HS-5 (cell line): ENCODE data around the gene RIPOR3.
"Not testable (repeated sequence)": the region's sequence is repeated elsewhere in the genome, so short reads cannot be mapped to it uniquely, and the experiment has no call there.

Experiments
- DNase-seq: peaks from one replicate; pipeline ENCODE4 v3.0.0-alpha.2; 2012; ENCODE audit warnings: low read depth

Gene RIPOR3

DNA sequence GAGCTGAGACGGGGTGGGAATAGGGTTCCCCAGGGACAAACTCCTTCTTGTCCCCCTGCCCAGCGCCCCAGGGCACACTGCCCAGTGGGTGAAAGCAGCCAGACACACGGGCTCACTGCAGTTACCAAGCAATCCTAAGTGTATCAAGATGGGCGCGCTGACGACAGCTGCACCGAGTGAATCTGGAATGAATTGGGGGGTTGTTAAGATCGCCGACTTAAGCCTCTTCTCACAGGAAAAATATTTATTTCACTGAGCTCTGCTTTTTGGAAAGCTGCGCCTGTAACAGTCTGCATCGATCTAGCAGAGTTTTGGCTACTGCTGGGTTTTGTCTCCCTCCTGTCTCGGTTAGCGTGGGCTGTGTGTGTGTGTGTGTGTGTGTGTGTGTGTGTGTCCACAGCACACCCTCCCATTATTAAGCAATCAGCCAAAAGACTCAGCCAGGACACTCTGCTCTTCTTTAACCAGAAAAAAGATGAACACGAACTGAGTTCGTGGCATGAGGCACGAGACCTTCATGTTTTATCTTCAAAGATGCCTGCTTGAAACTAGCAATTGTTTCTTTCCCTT lies 35.9 kb downstream of the RIPOR3 start:
- no peak for DNase-seq

GRCh38 chr20:50654904-50655303 lies 36.4 kb downstream of the RIPOR3 start:
- DNase-seq = no peak

DNA sequence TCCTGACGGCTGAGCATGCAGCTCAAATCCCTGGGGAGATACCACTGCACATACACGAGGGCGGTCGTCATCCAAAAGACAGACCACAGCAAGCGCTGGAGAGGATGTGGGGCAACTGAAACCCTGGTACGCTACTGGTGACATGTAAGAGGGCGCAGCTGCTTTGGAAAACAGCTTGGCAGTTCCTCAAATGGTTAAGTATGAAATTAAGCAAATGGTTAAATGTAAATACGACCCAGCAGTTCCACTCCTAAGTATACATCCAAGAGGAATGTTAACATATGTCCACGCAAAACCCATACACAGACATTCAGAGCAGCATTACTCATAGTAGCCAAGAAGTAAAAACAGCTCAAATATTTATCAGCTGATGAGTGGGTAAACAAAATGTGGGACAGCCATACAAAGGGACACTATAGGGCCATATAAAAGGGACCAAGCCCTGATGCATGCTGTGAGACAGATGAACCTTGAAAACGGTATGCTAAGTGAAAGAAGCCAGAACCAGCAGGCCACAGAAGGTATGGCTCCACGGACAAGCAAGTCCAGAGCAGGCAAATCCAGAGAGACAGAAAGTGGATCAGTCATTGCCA lies 38.5 kb downstream of the RIPOR3 start:
- DNase-seq = no peak

GRCh38 chr20:50651676-50652075 lies 39.7 kb downstream of the RIPOR3 start:
- DNase-seq = no peak

- no peak for DNase-seq
Observed at GRCh38 chr20:50649590-50649989, 41.8 kb downstream of the RIPOR3 start.

- DNase-seq = no peak
Observed at GRCh38 chr20:50648651-50649050, 42.7 kb downstream of the RIPOR3 start.

GRCh38 chr20:50646483-50646996 lies 44.8 kb downstream of the RIPOR3 start:
- DNase-seq = peak; percentile 73

DNA sequence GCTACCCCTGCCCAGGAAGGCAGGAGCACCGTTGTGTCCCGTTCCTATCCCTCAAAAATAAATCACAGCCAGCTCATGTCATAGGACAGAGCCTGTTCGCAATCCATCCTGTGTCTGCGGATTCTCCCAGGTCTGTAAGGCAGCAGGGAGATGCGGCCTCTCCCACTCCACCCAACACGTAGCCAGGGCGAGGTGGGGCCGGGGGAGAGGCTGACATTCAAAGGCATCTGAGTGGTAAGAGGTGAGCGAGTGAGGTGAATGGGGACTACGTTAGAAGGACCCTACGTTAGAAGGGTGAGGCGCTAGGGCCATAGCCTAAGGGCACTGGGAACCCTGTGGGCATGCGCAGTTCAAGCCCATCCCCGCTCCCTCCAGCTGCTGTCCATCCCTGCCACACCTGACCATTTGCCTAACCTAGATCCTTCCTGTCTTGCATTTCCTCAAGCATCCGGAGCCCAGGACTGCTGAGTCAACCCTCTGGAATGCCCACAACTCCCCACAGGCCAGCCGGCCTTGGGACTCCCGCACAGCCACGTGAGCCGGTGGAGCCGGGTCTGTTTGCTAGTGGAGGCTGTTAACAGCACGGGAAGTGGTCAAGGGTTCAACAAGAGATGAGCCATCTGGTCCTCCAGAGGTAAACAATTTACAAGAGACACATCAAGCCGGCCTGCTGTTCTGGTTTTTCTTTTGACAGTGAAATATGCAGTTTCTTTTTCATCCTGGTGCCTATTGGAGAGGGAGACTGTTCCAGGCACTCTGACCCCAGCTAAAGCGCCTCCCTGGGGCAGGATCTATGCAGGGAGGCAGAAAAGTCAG lies 45.9 kb downstream of the RIPOR3 start:
- DNase-seq = peak; percentile 100

GRCh38 chr20:50642288-50642803 lies 49.0 kb downstream of the RIPOR3 start:
- no peak for DNase-seq

- not testable (repeated sequence) for DNase-seq
Observed at GRCh38 chr20:50641625-50642287, 49.6 kb downstream of the RIPOR3 start.

GRCh38 chr20:50639971-50640711 lies 51.2 kb downstream of the RIPOR3 start:
- DNase-seq = not testable (repeated sequence)

GRCh38 chr20:50638015-50638847 lies 53.1 kb downstream of the RIPOR3 start:
- not testable (repeated sequence) for DNase-seq

DNA sequence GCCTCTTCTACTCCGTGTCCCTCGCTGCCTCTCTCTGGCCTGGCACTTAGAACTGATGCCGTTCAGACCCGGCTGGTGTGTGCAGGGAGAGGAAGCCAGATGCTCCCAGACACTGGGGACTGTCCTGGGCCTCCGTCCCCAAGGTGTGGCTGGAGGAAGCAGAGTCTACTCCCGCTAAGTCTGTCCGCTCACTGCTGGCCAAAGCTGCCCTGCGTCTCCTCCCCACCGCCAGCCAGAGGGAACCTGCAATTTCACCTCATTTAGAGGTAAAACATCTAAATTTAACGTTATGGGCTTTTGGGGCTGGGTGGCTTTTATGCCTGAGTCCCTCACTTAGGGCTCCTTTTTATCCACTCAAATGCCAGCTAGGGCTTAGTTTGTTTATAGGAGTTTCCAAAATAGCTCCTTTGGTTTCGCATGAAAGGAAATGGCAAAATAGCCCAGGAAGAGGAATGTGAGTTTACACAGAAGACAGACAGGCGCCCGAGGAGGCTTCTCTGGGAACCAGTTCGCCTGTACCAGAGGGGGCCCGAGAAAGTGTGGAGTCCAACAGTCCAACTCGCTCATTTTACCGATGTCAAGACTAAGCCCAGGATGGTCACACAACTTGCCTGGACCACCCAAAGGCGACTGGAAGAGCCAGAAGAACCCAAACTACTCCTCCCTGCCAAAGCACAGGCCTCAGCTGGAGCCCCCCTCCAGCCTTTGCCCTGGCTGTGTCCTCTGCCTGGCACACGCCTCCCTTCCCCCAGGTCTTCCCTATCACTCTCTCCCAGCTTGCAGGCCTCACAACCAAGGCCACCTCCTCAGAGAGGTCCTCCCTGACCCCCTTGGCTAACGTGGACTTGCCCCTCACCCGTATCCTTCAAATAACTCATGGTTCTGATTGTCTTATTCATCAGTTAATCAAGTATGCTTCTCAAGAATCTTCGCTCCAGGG lies 54.5 kb downstream of the RIPOR3 start:
- no peak for DNase-seq

DNA sequence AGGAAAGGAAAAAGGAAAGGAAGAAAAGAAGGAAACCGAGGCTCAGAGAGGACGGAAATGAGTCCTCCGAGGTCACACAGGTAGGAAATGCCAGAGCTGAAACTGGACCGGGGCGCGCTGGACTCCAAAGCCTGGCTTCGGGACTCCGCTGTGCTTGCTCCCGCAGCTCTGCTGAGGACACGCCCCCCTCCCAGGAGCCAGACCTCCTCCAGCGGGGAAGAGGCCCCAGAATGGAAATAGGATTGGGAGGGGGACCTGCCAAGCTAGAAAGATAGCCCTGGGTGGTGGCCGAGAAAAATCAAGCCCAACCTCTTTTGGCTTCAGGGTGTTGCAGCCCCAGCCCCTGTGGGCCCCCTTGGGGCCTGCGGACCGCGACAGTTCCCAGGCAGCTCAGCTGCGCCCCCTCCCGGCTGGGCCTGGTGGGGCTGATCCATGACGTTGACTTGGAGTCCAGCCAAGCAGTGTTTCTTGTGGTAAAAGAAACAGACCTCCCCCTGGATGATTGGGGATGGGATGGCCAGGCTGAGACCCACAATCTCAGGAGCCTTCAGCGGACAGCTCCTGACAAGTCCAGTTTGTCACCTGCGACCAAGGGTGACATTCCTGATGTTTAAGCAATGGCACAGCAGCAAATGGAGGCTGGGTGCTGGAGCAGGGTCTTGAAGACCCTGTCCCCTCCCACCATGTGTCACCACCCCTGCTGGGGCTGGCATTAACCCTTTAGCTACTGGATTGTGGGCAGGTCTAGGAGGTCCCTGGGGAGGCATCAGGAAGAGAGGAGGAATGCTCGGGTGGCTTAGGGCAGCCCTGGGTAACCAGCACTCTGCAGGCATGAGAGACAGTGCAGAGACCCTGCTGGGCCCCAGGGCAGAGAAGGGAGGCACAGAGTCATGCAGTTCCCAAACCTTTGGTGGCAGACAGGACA lies 55.4 kb downstream of the RIPOR3 start:
- no peak for DNase-seq

GRCh38 chr20:50635014-50635557 lies 56.3 kb downstream of the RIPOR3 start:
- no peak for DNase-seq

DNA sequence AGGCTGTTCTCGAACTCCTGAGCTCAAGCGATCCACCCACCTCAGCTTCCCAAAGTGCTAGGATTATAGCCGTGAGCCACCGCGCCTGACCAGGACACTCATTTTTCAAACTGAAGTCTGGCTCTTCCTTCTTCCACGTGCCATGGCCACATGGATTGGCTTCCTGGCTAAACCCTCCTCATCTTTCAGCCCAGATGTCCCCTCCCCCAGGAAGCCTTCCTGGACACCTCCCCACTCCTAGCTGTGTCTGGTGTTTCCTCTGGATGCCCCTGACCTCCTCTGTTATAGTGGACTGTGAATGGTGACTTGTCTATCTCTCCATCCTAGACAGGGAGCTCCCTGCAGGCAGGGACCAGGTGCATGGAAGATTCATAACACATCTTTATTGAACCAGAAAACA lies 57.2 kb downstream of the RIPOR3 start:
- DNase-seq = no peak

- DNase-seq = no peak
Observed at GRCh38 chr20:50633361-50633760, 58.0 kb downstream of the RIPOR3 start.

- DNase-seq = no peak
Observed at GRCh38 chr20:50632701-50633100, 58.6 kb downstream of the RIPOR3 start.
